Fibroblast of mammary gland (primary cell): Measurements from ENCODE around the gene TMEM140.

Experiments used
- DNase-seq: peaks from one replicate; pipeline ENCODE4 v3.0.0-alpha.2; 2010; ENCODE audit warnings: low read depth
- H3K4me3 ChIP-seq: 2 replicates; pipeline ENCODE4 v1.5.1; 2011; ENCODE audit warnings: low read depth, mild to moderate bottlenecking, low read length, moderate library complexity; ENCODE audit not compliant: control insufficient read depth
- CTCF ChIP-seq: conservative IDR thresholded peaks from 2 replicates; pipeline ENCODE4 v1.5.1; 2011; ENCODE audit warnings: low read depth, low read length, inconsistent platforms; ENCODE audit not compliant: control insufficient read depth, insufficient read depth

TMEM140 gene

GRCh38 chr7:135193615-135194081, 45.8 kb downstream of the TMEM140 start:
- TF ChIP-seq CTCF = no peak
- peak; percentile 92 for DNase-seq
- no peak overlapping the region for H3K4me3 ChIP-seq

GRCh38 chr7:135194494-135195095, 46.7 kb downstream of the TMEM140 start:
- DNase-seq = peak; percentile 52

DNA sequence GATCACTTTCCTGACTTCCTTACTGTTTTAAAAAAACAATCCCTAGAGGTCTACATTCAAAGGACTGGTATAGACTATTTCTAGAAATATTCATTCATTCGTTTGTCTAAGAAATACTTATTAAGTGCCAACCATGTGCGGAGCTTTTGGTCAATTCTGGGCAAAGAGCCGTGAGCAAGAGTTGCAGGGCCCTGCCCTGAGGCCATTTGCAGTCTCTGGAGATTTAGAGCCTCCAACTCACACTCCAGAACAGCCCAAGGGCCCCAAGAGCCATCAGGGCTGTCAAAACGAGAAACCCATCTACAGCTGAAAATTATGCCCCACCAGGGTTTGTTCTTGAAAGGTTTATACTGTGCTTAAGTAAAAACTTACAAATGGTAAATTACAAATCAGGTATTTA, 47.3 kb downstream of the TMEM140 start:
- DNase-seq = no peak
- H3K4me3 ChIP-seq = no peak overlapping the region
- TF ChIP-seq CTCF = no peak

More at GRCh38 chr7:135194494-135195095, 46.7 kb downstream of the TMEM140 start:
- no peak overlapping the region for H3K4me3 ChIP-seq
- no peak for TF ChIP-seq CTCF

DNA sequence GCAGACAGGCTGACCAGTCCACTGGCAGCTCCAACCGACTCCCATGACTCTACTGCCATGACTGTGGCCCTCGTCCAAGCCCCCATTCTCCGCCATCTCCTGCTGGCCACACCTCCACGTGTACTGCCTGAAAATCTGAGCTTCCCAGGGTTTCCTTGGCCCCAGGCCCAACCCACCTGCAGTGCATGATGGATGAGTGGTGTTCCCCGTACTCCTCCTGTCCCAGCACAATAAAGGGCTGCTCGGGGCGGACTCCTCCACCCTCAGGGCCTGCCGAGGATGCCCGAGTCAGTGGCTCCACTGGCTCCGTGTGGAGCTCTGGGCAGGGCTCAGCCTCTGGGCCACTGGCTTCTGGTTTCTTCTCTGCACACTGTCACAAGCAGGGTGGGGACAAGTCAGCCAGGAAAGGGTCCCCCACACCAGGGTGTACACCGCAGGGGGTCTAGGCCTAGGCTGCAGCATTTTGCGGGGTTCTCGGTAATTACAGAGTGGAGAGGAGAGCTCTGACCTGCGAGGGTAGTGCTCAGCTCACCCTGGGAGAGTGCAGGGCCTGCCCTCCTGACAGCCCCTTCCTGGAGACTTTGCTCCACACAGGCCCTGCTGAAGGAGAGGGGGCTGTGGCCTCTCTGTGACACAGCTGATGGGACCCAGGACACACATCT, 48.2 kb downstream of the TMEM140 start:
- no peak for DNase-seq
- TF ChIP-seq CTCF = no peak
- no peak overlapping the region for H3K4me3 ChIP-seq

DNA sequence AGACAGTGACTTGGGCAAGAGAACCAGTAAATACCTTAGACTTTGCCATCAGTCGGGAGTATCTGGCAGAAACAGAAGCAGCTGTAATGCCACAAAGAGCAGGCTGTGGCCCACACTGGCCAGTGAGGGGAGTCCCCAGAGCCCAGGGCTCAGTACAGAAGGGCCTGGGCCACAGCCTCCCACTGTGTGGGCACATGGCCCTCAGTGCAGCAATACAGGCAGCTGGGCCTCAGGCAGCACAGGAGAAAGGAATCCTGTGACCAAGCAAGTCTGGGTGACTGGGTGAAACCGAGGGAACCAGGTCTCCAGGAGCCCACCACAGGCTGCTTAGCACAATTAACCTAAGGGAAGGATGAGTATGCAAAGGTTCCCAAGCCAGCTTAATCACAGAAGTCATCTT, 49.5 kb downstream of the TMEM140 start:
- TF ChIP-seq CTCF = no peak
- H3K4me3 ChIP-seq = no peak overlapping the region

GRCh38 chr7:135197906-135198655, 50.2 kb downstream of the TMEM140 start:
- DNase-seq = peak; percentile 85
- TF ChIP-seq CTCF = no peak
- H3K4me3 ChIP-seq = no peak overlapping the region

More for the DNA sequence above, 49.5 kb downstream of the TMEM140 start:
- DNase-seq = no peak
